ENCODE results near the gene PCK2. TPM values are rescaled to one million over a fixed set of nuclear protein-coding genes. Genes with fewer than 3 reads are reported as not detected.

Gene PCK2
- total RNA-seq, 1 donor from 2014 or later, result 13.2 TPM

DNA sequence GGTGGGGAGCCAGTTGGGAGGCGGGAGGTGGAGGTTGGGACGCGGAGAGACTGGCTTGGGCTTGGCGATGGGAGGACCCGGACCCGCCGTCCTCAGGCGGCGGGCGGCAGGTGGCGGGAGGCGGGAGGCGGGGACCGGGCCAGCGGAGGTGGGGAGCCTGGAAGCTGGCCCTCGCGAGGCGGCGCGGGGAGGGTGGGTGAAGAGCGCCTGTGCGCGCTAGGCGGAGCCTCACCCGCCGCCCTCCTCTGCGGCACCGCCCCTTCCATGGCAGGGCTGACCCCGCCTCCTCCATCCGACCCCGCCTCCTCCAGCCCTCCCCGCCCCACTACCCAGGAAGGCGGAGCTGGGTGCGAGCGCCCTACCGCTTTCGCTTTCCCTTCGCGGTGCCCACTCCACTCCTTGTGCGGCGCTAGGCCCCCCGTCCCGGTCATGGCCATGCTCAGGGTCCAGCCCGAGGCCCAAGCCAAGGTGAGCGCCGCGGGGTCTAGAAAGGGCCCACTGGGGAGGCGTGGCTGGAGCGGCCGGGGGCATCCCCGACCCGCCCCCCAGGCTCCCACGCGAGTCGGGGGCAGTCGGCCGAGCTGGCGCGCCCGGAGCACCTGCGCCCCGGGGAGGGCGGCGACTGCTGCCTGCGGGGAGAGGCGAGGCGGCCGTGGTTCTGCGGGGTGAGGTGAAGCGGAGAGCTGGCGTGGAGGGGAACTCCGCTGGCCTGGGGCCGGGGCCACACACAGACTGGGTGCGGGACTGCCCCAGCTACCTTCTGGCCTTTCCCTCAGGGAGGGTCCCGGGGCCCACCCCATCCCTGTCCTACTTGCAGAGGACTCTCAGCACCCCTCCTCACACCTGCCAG lies 41.9 kb downstream of the PCK2 start, which contains the start of gene PSME1:
TSS of gene PSME1 (plus strand) at position 361 of the 850 bp plus-strand sequence. CDS start at position 430, 69 bp downstream.
- DNase-seq (ENCODE audit: low spot score), result peak; percentile 91

- DNase-seq (ENCODE audit: low spot score), result no peak
These were observed 42.8 kb downstream of the PCK2 start for GRCh38 chr14:24136684-24137528.

DNA sequence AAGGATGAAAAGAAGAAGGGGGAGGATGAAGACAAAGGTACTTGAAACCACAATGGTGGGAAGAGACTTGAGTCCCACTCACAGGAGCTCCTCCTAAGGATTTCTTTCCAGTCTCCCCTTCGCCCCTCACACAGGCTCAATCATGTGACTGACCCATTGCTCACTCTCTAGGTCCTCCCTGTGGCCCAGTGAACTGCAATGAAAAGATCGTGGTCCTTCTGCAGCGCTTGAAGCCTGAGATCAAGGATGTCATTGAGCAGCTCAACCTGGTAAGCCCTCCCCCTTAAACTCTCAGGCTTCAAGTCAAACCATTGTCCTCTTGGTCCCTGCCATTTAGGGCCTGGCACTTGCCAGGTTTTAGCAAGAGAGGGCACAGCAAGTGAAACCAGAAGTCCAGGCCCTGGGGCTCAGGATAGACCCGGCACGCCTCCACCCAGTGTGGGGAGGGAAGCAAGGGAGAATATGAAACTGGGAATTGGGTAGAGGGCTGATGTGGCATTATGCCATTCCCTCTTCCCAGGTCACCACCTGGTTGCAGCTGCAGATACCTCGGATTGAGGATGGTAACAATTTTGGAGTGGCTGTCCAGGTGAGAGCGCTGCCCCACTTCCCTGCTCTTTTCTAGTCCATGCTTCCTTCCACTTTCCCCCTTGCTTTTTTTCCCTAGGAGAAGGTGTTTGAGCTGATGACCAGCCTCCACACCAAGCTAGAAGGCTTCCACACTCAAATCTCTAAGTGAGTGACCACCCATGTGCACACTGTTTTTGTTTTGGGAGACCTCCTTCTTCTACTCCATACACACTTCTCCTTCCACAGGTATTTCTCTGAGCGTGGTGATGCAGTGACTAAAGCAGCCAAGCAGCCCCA lies 43.7 kb downstream of the PCK2 start:
- no peak for DNase-seq (ENCODE audit: low spot score)

GRCh38 chr14:24138396-24139271 lies 44.5 kb downstream of the PCK2 start:
- no peak for DNase-seq (ENCODE audit: low spot score)

- DNase-seq (ENCODE audit: low spot score), result no peak
These were observed 45.3 kb downstream of the PCK2 start for GRCh38 chr14:24139272-24139934.

DNA sequence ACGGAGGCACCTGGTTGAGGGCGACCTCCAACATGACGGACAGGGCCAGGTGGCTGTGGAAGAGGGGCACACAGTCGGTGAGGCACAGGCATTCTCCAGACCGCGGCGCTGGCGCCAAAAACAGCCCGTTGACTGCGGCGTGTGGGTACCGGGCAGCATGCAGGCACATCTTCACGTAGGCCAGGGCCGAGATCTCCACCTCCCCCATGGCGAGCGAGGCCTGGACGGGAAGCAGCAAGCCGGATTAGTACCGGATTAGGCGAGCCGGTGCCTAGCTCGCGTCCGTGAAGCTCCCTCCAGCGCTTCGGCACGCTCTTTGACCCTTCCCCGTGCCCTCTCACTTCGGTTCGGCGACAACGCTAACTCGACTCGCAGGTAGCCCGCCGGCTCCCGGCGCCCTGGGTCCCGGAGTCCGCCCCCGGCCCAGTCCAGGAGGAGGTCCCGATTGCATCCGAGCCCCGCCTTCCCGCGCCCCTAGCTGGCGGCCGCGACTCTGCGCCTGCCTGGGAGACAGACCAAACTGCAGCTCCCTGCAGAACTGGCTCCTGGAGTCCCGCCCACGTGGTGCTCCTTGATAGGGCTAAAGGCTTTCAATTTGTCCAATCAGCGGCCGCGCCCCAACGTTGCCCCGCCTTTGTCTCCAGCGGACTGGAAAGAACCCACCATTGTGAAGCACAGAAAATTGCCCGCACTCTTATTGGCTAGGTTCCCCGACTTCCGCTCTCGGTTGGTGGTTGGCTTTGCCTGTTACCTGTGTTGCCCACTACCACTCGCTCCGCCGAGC lies 47.2 kb downstream of the PCK2 start, which contains the start of gene EMC9:
TSS of gene EMC9 (minus strand) at position 495 of the 784 bp plus-strand sequence. CDS start at position 208, 287 bp downstream.
- peak; percentile 100 for DNase-seq (ENCODE audit: low spot score)

DNA sequence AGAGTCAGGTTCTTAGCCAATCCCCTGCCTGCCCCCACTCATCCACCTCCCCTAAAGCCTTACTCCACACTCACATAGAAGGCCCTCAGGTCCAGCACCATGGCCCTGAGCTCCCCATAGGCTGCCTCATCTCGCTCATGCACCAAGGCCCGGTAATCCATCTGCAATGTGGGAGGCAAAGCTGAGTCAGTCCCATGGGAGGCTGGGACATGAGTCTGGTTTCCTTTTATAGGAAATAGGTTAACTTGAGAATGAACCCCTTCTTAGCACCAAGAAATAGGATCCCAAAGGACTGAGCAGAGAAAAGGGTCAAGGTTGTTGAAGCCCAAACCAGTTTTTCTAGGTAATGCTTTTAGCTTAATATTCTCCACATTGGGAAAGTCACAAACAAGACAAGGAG lies 49.4 kb downstream of the PCK2 start:
- no peak for DNase-seq (ENCODE audit: low spot score)

GRCh38 chr14:24144451-24144850 lies 50.3 kb downstream of the PCK2 start:
- DNase-seq (ENCODE audit: low spot score), result no peak

DNA sequence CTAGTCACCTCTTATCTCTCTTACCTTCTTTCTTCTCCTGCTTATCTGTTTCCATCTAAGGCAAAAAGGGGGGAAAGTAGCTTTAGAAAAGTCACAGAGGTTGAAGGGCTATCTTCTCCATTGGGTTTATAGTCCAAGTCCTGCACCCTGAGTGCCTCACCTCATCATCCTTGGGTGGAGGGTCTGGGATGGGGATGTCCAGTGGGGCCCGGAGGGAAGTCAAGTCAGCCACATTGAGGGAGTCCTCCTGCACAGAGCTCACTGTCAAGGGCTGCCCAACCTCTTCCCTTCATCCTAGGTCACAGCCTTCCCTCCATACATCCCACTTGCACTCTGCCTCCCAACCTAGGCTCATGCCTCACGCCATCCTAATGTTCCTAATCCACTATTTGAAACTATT lies 51.1 kb downstream of the PCK2 start:
- no peak for DNase-seq (ENCODE audit: low spot score)

- DNase-seq (ENCODE audit: low spot score), result no peak
These were observed 51.8 kb downstream of the PCK2 start for GRCh38 chr14:24145690-24146452.

DNA sequence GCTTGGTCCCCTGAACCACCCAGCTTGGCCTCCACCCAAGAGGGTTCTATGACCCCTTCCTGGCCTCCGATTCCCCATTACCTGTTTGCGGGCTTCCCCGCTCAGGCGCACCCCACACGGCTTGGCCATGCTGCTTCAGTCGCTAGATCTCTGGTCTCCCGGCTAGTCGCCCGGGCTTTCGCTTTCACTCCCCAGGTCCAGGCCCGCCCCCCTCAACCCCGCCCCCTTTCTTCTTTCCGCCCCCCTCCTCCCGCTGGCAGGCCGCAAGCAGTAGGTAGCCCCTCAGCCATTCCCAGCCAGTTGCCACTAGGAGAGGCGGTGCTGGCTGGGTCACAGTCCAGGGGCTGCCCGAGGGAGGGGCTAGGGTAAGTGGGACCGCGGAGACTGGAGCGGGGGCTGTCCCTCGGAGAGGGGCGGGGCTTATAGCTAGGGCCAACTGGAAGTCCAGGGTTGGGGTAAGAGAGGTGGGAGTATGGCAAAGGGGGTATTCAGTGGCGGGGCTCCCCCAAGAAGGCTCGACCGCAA lies 52.4 kb downstream of the PCK2 start, which contains the start of gene PSME2:
TSS of gene PSME2 (minus strand) at position 158 of the 525 bp plus-strand sequence. CDS start at position 129, 29 bp downstream.
- DNase-seq (ENCODE audit: low spot score), result peak; percentile 96

- DNase-seq (ENCODE audit: low spot score), result peak; percentile 99
These were observed 53.1 kb downstream of the PCK2 start, which contains the start of gene RNF31 for GRCh38 chr14:24146978-24147760. TSS of gene RNF31 (plus strand) at chr14:24147498. CDS start at chr14:24147699, 201 bp downstream.

DNA sequence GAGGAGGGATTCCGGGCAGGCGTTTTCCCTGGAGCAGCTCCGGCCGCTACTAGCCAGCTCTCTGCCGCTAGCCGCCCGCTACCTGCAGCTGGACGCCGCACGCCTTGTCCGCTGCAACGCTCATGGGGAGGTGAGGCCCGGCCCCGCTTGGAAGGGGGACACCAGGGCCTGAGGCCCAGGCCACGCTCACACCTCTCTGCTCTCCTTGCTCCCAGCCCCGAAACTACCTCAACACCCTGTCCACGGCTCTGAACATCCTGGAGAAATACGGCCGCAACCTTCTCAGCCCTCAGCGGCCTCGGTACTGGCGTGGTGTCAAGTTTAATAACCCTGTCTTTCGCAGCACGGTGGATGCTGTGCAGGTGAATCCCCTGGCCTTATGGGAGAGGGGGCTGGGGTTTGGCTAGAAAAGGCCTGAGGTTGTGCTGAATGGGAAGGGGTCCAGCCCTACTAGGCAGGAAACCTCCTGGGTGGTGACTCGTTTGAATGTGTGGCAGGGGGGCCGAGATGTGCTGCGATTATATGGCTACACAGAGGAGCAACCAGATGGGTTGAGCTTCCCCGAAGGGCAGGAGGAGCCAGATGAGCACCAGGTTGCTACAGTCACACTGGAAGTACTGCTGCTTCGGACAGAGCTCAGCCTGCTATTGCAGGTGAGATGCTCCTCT lies 53.8 kb downstream of the PCK2 start:
- no peak for DNase-seq (ENCODE audit: low spot score)

- DNase-seq (ENCODE audit: low spot score), result no peak
These were observed 55.3 kb downstream of the PCK2 start for GRCh38 chr14:24149302-24149969.

DNA sequence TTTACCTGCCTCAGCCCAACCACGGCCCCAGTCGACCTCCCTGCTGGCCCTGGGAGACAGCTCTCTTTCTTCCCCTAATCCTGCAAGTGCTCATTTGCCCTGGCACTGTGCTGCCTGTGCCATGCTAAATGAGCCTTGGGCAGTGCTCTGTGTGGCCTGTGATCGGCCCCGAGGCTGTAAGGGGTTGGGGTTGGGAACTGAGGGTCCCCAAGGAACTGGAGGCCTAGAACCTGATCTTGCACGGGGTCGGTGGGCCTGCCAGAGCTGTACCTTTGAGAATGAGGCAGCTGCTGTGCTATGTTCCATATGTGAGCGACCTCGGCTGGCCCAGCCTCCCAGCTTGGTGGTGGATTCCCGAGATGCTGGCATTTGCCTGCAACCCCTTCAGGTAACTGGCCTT lies 56.0 kb downstream of the PCK2 start:
- DNase-seq (ENCODE audit: low spot score), result no peak

DNA sequence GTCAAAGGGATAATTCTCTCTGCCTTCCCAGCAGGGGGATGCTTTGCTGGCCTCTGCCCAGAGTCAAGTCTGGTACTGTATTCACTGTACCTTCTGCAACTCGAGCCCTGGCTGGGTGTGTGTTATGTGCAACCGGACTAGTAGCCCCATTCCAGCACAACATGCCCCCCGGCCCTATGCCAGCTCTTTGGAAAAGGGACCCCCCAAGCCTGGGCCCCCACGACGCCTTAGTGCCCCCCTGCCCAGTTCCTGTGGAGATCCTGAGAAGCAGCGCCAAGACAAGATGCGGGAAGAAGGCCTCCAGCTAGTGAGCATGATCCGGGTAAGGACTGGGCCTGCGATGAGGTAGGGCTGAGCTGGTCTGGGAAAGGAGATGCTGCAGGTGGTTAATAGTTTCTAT lies 56.5 kb downstream of the PCK2 start:
- DNase-seq (ENCODE audit: low spot score), result no peak

Data from umbilical cord (tissue), 2 donors.